Tongue (tissue), 3 donors: Measurements from ENCODE around the gene CCDC185. TPM values are rescaled to one million over a fixed set of nuclear protein-coding genes. Genes with fewer than 3 reads are reported as not detected.

Source experiments
- DNase-seq: peaks from one replicate; pipeline ENCODE4 v3.0.0-alpha.2; 2015
- small RNA-seq: library from RNA; depleted of rRNA; stranded (forward); fragments of <200 nt; gene quantifications from one replicate; pipeline ENCODE3, GENCODE V24; 2014; ENCODE audit warnings: low replicate concordance
- total RNA-seq: library from RNA; depleted of rRNA; stranded (reverse); fragments of >200 nt; gene quantifications from one replicate; pipeline ENCODE4 v1.2.3, GENCODE V29; 2014

CCDC185 gene
- total RNA-seq, 1 donor from 2014 or later = not detected

- no peak for DNase-seq
These were observed 37.0 kb downstream of the CCDC185 start for GRCh38 chr1:223430236-223430635.

- no peak for DNase-seq
These were observed 43.9 kb downstream of the CCDC185 start for GRCh38 chr1:223437151-223437550.

- no peak for DNase-seq
These were observed 50.2 kb downstream of the CCDC185 start for GRCh38 chr1:223443397-223443796.

GRCh38 chr1:223444411-223444810 is 51.2 kb downstream of the CCDC185 start:
- no peak for DNase-seq

Small RNA genes lying within 50 kb of the gene (small RNA-seq; reads per million reads assigned to genes)
- gene RNU4-57P = not detected

Other genes starting within 250 kb of the CCDC185 start
- gene SUSD4, start 29.2 kb upstream of the CCDC185 start, total RNA-seq = 28.9 TPM